HL-60/S4 treated with phorbol 12-myristate 13-acetate at 8.2 ng/mL for 4 days and 3 days (cell line): ENCODE measurements around the gene TSPAN17.
"Not testable (repeated sequence)": the region's sequence is repeated elsewhere in the genome, so short reads cannot be mapped to it uniquely, and the experiment has no call there.

Experiments
- in situ Hi-C: fragments of 300-500 bp; cut with MboI; formaldehyde crosslinking; loops from 2 replicates; pipeline ENCODE4 v1.15.0; 2022; ENCODE audit warnings: low sequenced_read_pairs

TSPAN17 gene

DNA sequence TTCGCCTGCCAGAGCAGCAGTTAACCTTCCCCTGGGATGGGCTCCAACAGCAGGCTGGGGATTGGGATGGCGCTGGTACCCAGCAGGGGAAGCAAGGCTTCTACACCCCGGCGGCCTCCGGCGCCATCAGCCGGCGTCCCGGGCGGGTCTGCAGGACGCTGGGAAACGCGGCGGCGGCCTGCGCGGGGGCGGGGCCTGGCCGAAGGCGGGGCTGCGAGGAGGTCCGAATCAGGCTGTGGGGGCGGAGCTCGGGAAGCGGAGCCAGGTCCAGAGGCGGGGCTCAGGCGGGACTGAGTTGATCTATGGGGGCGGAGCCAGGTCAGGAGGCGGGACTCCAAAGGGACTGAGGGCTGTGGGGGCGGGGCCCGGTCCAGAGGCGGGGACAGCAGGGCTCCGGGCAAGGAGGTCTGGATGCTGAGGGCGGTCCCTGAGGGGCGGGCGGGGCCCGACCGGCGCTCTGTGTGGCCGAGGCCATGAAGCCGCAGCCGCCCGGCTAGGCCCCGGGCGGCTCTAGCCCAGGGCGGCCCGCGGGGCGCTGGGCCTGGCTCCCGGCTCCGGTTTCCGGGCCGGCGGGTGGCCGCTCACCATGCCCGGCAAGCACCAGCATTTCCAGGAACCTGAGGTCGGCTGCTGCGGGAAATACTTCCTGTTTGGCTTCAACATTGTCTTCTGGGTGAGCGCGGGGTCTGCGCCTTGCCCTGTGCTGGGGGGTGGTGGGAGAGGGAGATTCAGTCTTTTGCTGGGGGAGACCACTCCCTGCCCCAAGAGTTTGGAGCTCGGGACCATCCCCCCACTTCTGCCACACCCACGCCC lies at the start of gene TSPAN17:
Gene TSPAN17, plus strand, starts transcription at position 455 of the 813 bp plus-strand sequence. Its CDS starts 132 bp downstream, at position 587.
- in situ Hi-C loops: no loop called here

- in situ Hi-C loops: not testable (repeated sequence)
Measured at GRCh38 chr5:176599749-176600430, 47.4 kb upstream of the TSPAN17 start.

DNA sequence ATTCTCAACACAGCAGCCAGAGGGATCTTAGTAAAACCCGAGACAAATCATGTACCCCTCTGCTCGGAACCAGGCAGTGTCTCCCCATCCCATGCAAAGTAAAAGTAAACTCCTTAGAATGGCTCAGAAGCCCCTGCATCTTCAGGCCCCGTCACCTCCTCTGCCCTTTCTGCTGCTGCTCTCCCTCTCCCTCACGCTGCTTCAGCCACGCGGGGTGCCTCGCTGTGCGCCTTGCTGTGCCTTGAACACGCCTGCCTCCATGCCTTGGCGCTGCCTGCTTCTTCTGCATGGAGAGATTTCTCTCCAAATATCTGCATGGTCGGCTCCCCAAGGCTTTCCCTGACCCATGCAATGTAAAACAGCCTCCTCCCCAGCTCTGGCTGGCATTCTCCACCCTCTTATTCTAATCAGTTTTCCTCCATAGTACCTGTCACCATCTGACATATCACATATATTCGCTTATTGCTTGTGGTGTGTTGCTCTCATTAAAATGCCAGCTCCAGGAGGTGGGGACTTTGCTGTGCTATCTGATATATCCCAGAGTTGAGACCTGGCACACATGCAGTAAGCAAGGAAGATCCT lies 45.3 kb upstream of the TSPAN17 start:
- in situ Hi-C loops: no loop called here

DNA sequence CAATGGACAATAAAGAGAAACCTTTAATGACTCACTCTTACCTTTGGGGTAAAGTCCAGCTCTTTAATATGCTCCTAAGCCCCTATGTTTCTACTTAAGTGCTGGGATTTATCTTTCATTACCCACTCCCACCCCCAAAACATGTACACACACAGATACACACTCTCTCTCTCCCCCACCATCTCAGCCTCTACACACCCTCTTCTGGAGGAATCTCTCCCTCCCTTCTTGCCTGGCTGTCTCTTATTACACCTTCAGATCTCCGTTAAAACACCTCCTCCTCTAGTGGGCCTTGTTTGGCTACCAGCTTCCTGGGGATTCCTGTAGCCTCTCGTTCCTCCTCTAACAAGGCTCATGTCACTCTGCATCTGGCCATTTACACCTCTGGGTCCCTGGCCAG lies 44.2 kb upstream of the TSPAN17 start:
- in situ Hi-C loops: no loop called here

DNA sequence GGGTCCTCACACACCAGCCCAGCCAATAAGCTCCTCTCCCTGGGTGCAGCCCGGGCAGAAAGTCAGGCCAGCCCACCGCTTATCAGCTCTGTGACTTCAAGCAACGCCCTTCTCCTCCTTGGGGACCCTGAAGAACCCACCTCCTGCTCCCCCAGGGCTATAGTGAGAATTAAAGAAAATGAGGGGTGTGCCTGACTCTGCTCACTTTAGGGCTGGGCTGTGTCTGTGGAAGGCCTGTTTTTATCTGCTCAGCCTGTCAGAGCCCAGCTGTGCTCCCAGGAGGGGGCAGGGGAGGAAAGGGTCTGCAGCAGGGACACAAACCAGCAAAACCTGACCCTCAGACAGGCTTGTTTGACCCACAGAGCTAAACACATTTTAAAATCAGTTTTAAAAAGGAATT lies 41.3 kb upstream of the TSPAN17 start:
- in situ Hi-C loops: no loop called here

DNA sequence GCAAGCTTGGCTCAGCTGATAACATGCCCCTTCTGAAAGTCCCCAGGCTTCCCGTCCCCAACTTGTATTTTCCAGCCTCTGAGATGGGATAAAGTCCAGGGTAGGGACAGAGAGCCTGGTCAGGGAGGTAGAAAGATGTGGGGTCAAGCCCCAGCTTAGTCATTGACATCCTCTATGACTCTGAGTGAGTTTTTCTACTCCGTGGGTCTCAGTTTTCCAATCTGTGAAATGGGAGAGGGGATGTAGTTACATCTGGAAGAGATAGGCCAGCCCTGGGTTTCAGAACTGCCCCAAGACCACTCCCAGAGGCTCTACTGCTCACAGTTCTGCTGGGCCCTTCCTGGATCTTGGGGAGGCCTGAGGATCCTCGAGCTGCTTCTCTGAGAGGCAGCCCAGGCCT lies 40.4 kb upstream of the TSPAN17 start:
- in situ Hi-C loops: no loop called here

DNA sequence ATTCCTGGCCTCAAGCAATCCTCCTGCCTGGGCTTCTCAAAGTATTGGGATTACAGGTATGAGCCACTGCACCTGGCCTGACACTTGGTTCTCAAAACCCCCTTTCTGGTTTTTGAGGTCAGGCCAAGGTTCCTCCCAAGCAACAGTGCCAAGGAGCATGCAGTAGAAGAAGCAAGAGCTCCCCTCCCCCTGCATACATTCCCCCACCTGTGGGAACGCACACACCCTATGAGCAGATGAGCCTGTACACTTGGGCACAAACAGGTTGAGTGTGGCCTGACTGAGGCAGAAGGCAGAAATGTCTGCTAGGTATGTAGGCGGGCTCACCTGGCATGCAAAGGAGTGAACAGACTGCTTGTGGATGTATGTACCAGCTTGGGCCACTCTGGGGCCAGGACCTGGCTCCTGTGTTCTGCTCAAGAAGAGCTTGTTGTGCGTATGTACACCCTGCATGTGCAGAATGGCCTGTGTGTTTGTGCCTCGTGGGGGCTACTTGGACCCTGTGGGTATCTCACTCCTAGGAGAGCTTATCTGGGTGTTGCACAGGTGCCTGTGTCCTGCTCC lies 39.1 kb upstream of the TSPAN17 start:
- in situ Hi-C loops: no loop called here

DNA sequence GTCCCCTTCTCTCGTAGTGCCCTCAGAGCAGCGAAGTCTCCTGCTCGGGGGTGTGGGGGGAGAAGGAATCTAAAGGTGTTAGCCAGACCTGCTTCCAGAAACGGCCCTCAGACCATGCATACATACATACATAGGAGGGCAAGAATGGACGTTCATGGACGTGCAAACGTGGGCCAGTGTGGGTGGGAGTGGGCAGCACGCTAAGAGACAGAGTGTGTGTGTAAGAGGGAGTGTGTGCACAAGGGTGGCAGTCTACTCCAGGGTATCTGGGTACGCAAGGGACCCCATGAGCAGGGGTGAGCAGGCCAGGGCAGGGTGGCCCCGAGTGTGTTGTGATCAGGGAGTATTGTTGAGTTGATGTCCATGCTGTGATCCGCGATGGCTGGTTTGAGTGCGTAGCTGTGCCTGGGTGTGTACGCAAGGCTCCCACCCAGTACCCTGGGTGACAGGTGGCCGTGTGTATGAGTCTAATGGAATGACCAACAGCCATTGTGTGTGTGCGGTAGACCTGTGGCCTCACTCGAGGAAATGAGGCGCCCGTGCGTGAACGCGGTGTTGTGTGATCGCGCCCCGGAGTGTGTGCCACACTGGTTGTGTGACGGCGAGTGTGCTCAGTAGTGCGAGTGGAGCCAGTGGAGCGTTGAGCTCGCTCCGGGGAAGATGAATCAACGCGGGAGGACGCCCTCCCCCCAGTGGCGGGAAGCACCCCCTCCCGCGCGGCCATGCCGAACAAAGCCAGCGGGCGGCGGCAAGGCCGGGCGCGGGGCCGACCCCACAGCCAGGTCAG lies 38.2 kb upstream of the TSPAN17 start:
- in situ Hi-C loops: no loop called here

DNA sequence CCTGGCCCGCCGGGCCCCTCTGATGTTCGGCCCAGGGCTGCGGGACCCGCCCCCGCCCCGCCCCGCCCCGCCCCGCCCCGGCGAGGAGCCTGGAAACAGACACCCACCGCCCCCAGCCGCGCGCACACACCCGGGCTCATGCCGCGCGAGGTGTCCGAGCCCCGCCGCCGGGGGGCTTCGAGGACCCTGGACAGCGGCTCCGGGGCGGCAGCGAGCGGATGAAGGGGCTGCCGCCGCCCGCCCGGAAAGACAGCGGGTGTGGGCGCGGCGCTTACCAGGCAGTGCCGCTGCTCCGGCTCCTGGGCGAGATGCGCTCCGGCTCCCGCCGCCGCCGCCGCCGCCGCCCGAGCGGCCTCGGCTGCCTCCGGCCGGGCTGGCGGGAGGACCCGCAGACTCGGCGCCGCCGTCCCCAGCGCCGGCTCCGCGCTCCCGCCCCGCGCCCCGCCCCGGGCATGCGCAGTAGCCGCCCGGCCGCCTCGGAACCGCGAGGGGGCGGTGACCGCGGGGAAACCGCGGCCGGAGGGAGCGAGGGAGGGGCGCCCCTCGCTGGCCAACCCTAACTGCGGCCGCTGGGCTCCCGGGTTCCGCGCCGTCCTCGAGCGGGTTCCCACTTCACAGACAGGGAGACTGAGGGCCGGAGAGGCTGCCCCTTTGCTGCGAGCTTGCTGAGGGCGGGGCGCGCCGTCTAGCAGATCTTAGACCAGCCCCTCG lies 37.4 kb upstream of the TSPAN17 start, which contains the start of gene GPRIN1:
Gene GPRIN1, minus strand, starts transcription at position 433 of the 711 bp plus-strand sequence. CDS start 10,322 bp downstream, outside the sequence.
- in situ Hi-C loops: no loop called here

DNA sequence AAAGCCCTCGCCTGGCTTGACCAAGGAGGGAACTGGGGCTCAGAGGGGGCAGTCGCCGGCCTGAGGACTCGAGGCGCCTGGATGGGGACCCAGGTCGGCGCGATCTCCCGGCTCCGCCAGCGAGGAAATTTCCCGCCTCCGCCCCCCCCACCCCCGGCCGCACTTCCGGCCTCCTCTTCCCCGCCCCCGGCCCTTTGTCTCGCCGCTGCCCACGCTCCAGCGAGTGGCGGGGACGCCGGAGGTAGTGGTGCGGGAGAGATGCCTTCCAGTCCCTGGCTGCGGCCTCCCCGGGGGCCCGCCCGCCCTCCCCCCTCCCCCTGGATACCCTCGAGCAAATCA lies 36.9 kb upstream of the TSPAN17 start:
- in situ Hi-C loops: no loop called here

DNA sequence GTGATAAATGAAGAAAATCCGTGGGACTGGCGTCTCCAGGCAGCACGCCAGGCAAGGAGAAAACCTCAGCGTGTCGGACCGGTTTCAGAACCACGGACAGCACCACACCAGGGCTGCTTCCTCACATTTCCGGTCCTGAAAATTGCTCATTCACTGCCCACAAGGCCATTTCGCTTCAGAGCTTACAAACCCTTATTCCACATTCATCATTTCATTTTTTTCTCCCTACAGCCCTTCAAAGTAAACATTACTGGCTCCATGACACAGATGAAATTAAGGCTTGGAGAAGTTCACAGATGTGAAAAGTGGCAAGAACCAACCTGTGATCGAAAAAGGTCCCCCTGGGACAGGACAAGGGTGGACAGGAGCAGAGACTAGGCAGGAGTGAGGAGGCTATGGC lies 35.8 kb upstream of the TSPAN17 start:
- in situ Hi-C loops: no loop called here

GRCh38 chr5:176612008-176612407 lies 35.3 kb upstream of the TSPAN17 start:
- in situ Hi-C loops: no loop called here

GRCh38 chr5:176612855-176613254 lies 34.4 kb upstream of the TSPAN17 start:
- in situ Hi-C loops: no loop called here

DNA sequence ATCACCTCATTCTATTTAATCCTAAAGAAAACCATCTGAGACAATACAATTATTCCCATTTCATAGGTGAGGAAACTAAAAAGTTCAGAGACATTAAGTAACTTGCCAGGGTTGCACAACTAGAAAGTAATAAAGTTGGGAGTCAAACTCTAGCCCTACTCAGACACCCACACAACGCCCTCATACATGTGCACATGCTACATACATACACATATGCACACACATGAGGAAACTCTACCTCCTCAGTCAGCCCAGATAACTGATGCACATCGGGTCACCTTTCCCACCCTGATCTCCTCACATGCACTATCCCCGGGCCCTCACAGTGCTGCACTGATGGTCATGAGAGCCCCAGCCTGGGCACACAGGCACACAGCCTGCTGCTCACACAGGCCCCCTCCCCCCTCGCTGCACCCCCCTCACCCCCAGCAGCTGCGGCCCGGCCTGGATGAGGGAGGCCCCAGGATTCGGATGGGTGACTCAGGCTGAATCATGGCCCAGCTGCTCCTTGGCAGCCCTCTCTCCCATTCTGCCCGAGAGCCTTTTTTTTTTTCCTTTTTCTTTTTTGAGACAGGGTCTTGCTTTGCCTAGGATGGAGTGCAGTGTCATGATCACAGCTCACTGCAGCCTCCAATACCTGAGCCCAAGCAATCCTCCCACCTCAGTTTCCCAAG lies 32.3 kb upstream of the TSPAN17 start:
- in situ Hi-C loops: no loop called here

DNA sequence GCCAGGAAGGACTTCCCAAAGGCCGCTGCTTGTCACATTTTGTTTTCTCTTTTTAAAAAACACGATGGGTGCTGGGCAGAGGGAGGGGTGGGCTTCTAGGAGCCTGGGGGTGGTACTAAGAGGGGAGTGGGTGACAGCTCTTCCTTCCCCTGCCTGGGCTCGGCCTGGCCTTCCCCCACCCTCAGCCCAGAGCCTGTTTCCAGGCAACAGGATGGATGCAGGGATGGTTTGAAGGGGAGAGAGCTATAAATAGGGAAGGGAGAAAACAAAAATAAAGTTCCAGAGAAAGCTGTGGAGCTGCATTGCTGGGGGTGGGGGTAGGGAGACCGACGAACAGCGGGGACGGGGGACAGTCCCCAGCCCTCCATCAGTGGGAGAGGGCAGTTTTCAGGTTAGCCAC lies 30.8 kb upstream of the TSPAN17 start:
- in situ Hi-C loops: no loop called here

DNA sequence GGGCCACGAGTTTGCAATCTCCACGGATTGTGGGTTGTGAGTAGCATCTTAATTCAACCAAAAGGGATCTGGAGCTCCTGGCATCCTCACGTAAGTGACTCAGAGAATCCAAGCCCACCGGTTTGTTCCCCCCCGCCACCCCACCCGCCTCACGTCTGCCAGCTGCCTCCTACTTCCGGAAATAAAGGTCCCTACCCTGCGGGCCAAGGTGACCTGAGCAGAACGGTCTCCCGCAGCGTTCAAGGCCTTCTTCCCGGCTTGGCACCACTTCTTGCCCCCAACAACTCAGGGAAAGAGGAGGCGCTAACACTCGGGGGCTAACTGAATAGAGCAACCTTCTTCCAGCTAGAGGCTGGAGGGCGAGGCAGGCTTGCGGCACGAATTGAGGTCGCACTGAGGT lies 28.5 kb upstream of the TSPAN17 start:
- in situ Hi-C loops: no loop called here

DNA sequence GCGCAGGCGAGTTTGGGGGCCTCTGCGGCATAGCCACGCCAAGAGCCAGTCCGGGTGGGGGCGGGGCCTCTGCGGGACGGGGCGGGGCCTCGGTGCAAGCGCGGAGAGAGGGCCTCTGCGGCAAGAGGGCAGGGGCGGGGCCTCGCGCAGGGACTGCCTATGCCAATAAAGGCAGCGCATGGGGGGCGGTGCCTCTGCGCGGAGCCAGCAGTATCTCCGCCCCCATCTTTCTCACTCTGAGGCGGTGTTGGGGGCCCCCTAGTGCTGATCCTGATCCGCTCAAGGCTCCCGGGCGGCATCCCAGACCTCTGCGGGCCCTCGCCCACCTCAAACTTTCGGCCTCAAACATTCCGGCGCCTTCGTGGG lies 28.1 kb upstream of the TSPAN17 start:
- in situ Hi-C loops: no loop called here

DNA sequence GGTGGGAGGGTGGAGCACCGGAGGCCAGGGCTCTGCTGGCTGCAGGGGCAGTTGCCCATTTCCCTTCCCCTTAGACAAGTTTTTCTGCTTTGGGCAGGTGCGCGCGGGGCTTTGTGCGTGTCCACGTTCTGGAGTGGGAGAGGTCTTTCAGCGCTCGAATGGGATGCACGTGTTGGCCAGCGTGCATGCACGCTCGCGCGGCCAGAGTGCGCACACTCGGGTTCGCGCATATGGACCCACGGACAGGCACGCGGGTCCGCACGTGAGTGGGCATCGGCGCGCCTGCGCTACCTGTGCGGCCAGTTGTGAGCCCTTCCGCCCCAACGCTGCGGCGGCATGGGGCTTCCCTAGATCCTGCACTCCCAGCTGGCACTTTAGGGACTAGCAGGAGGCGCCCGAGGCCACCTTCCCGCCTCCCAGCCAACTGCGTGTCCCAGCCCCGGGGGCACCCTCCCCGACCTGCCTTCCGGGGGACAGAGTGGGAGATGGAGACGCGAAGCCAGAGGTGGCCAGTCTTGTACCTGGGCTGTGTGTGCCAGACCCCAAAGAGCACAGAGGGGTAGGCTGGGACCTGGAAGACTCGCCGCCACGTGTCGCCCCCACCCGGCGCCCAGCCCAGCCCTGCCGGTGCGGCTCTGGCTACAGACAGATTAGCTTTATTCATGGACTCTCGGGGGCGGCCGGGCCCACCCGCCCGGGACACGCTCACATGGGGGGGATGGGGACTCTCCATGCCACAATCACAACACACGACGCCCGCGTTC lies 27.5 kb upstream of the TSPAN17 start:
- in situ Hi-C loops: no loop called here

GRCh38 chr5:176620333-176620981 lies 26.8 kb upstream of the TSPAN17 start:
- in situ Hi-C loops: no loop called here
